ENCODE results near the gene BGLAP.

Gene BGLAP

GRCh38 chr1:156281693-156282478 is 39.9 kb downstream of the BGLAP start:
- DNase-seq (ENCODE audit: low read depth) = peak; percentile 57
- peak overlapping the region; percentile 100 for H3K4me3 ChIP-seq (ENCODE audit: low read depth, low read length)
- TF ChIP-seq MAX (IDR thresholded peaks at IDR 0.05; ENCODE audit: low read depth, low read length) (peak; percentile 24; the same call in 1 of the 2 replicates), POLR2A (IDR thresholded peaks at IDR 0.05; ENCODE audit: extremely low read depth, insufficient read length) (no peak), CTCF (IDR thresholded peaks at IDR 0.05; ENCODE audit: low read depth, low read length) (no peak), MYC (IDR thresholded peaks at IDR 0.05; ENCODE audit: low read depth, low read length) (peak; percentile 35; the same call in 1 of the 2 replicates)

GRCh38 chr1:156282479-156283222 is 40.7 kb downstream of the BGLAP start, which contains the start of gene SMG5:
TSS of gene SMG5 (minus strand) at chr1:156282825. CDS start at chr1:156282680, 145 bp downstream.
- H3K4me3 ChIP-seq (ENCODE audit: low read depth, low read length) = peak within 1 kb of the TSS; percentile 100
- TF ChIP-seq CTCF (IDR thresholded peaks at IDR 0.05; ENCODE audit: low read depth, low read length) (no peak), MAX (IDR thresholded peaks at IDR 0.05; ENCODE audit: low read depth, low read length) (peak; percentile 87), MYC (IDR thresholded peaks at IDR 0.05; ENCODE audit: low read depth, low read length) (peak; percentile 97), POLR2A (IDR thresholded peaks at IDR 0.05; ENCODE audit: extremely low read depth, insufficient read length) (peak; percentile 91)
- DNase-seq (ENCODE audit: low read depth) = peak; percentile 98

- TF ChIP-seq CTCF (IDR thresholded peaks at IDR 0.05; ENCODE audit: low read depth, low read length) = no peak
- no peak for TF ChIP-seq MYC (IDR thresholded peaks at IDR 0.05; ENCODE audit: low read depth, low read length)
- no peak for TF ChIP-seq POLR2A (IDR thresholded peaks at IDR 0.05; ENCODE audit: extremely low read depth, insufficient read length)
- no peak for TF ChIP-seq MAX (IDR thresholded peaks at IDR 0.05; ENCODE audit: low read depth, low read length)
- no peak for DNase-seq (ENCODE audit: low read depth)
These were observed 41.5 kb downstream of the BGLAP start for GRCh38 chr1:156283521-156283920.

GRCh38 chr1:156284112-156284511 is 42.1 kb downstream of the BGLAP start, which contains the start of gene TMEM79:
TSS of gene TMEM79 (plus strand) at chr1:156284325. CDS start at chr1:156285227, 902 bp downstream.
- no peak for TF ChIP-seq MYC (IDR thresholded peaks at IDR 0.05; ENCODE audit: low read depth, low read length)
- peak within 1 kb of the TSS; percentile 91 for H3K4me3 ChIP-seq (ENCODE audit: low read depth, low read length)
- DNase-seq (ENCODE audit: low read depth) = no peak

More at GRCh38 chr1:156283521-156283920, 41.5 kb downstream of the BGLAP start:
- H3K4me3 ChIP-seq (ENCODE audit: low read depth, low read length) = peak overlapping the region; percentile 91

- TF ChIP-seq MYC (IDR thresholded peaks at IDR 0.05; ENCODE audit: low read depth, low read length) = no peak
- TF ChIP-seq POLR2A (IDR thresholded peaks at IDR 0.05; ENCODE audit: extremely low read depth, insufficient read length) = no peak
- no peak for TF ChIP-seq CTCF (IDR thresholded peaks at IDR 0.05; ENCODE audit: low read depth, low read length)
- no peak for TF ChIP-seq MAX (IDR thresholded peaks at IDR 0.05; ENCODE audit: low read depth, low read length)
- H3K4me3 ChIP-seq (ENCODE audit: low read depth, low read length) = no peak overlapping the region
- DNase-seq (ENCODE audit: low read depth) = peak; percentile 49
These were observed 42.8 kb downstream of the BGLAP start for GRCh38 chr1:156284757-156285156.

GRCh38 chr1:156285437-156285836 is 43.5 kb downstream of the BGLAP start:
- no peak overlapping the region for H3K4me3 ChIP-seq (ENCODE audit: low read depth, low read length)
- no peak for DNase-seq (ENCODE audit: low read depth)
- TF ChIP-seq MYC (IDR thresholded peaks at IDR 0.05; ENCODE audit: low read depth, low read length) = no peak
- TF ChIP-seq MAX (IDR thresholded peaks at IDR 0.05; ENCODE audit: low read depth, low read length) = no peak
- TF ChIP-seq POLR2A (IDR thresholded peaks at IDR 0.05; ENCODE audit: extremely low read depth, insufficient read length) = no peak
- TF ChIP-seq CTCF (IDR thresholded peaks at IDR 0.05; ENCODE audit: low read depth, low read length) = no peak
